GM19438 (cell line): ENCODE measurements around the gene TENT4B.

Source experiments
- ATAC-seq: cut with Tn5 transposase; IDR thresholded peaks from one replicate; pipeline ENCODE4 v1.9.1; 2021; ENCODE audit warnings: low read depth; ENCODE audit not compliant: unreplicated experiment

TENT4B gene

GRCh38 chr16:50192386-50193050 is 39.4 kb downstream of the TENT4B start:
- ATAC-seq, result no peak

GRCh38 chr16:50193594-50193993 is 40.5 kb downstream of the TENT4B start:
- no peak for ATAC-seq

GRCh38 chr16:50195276-50195675 is 42.2 kb downstream of the TENT4B start:
- no peak for ATAC-seq

GRCh38 chr16:50195756-50196155 is 42.6 kb downstream of the TENT4B start:
- ATAC-seq, result no peak

- no peak for ATAC-seq
Observed at GRCh38 chr16:50197582-50197981, 44.5 kb downstream of the TENT4B start.

- ATAC-seq, result no peak
Observed at GRCh38 chr16:50198802-50199403, 45.8 kb downstream of the TENT4B start.

GRCh38 chr16:50201787-50202186 is 48.7 kb downstream of the TENT4B start:
- no peak for ATAC-seq

- no peak for ATAC-seq
Observed at GRCh38 chr16:50202926-50203624, 50.0 kb downstream of the TENT4B start.

GRCh38 chr16:50203681-50204080 is 50.6 kb downstream of the TENT4B start:
- no peak for ATAC-seq

GRCh38 chr16:50204453-50205108 is 51.5 kb downstream of the TENT4B start:
- ATAC-seq, result no peak

- ATAC-seq, result no peak
Observed at GRCh38 chr16:50207652-50208051, 54.5 kb downstream of the TENT4B start.

- no peak for ATAC-seq
Observed at GRCh38 chr16:50208460-50208931, 55.4 kb downstream of the TENT4B start.

- ATAC-seq, result no peak
Observed at GRCh38 chr16:50209546-50210265, 56.6 kb downstream of the TENT4B start.

GRCh38 chr16:50210266-50211038 is 57.3 kb downstream of the TENT4B start:
- peak; percentile 87 for ATAC-seq

GRCh38 chr16:50213939-50214519 is 60.9 kb downstream of the TENT4B start:
- ATAC-seq, result no peak

GRCh38 chr16:50215680-50216079 is 62.6 kb downstream of the TENT4B start:
- ATAC-seq, result no peak

- no peak for ATAC-seq
Observed at GRCh38 chr16:50216231-50216630, 63.1 kb downstream of the TENT4B start.

GRCh38 chr16:50219402-50219975 is 66.4 kb downstream of the TENT4B start:
- ATAC-seq, result no peak

- ATAC-seq, result no peak
Observed at GRCh38 chr16:50224286-50224685, 71.2 kb downstream of the TENT4B start.
